HG03520 (cell line): Measurements from ENCODE around the gene COPZ2.
"Not testable (repeated sequence)": the region's sequence is repeated elsewhere in the genome, so short reads cannot be mapped to it uniquely, and the experiment has no call there.

ENCODE experiments used
- ATAC-seq: cut with Tn5 transposase; IDR thresholded peaks from one replicate; pipeline ENCODE4 v1.9.1; 2021; ENCODE audit warnings: mild to moderate bottlenecking, moderate library complexity; ENCODE audit not compliant: unreplicated experiment

Gene COPZ2

GRCh38 chr17:48056246-48056745, 18.7 kb upstream of the COPZ2 start:
- ATAC-seq, result no peak

- no peak for ATAC-seq
These were observed 18.1 kb upstream of the COPZ2 start for GRCh38 chr17:48055531-48056245.

- no peak for ATAC-seq
These were observed 16.9 kb upstream of the COPZ2 start for GRCh38 chr17:48054238-48055185.

GRCh38 chr17:48053758-48054237, 16.2 kb upstream of the COPZ2 start:
- no peak for ATAC-seq

DNA sequence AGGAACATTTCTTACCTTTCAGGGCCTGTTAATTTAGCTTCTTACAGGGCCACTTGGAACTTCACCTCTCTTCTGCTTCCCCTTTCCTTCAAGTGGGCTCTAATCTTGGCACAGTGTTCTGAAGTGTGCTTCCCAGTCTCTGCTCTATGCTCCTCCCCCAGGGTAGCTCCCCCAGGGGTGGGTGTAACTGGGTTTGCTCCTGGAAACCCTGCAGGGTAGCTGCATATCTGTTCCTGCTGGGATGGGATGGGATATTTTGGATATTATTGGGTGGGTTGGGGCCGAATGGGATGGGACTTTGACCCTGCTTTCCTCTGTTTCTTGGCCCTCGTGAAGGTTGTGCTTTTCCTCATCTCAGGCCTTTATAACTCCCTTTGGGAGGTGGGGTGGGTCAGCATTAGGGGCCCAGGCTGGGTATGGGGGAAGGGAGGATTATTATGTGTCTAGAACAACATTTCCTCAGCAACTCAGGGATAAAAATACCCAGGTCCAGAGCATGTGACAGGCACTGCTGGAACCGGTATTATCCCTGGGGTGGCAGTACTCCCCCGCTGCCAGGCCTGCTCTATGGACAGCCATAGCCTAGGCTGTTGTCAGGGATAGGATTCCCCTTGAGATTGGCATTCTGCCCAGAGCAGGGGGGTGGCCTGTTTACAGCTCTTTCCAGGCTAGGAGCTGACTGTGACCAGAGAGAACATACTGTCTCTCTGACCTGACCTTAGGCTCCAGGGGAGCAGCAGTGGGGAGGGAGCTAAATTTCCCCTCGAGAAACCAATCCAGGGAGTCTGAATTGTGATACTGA, 15.6 kb upstream of the COPZ2 start:
- ATAC-seq, result no peak

- ATAC-seq, result no peak
These were observed 14.3 kb upstream of the COPZ2 start for GRCh38 chr17:48051706-48052486.

DNA sequence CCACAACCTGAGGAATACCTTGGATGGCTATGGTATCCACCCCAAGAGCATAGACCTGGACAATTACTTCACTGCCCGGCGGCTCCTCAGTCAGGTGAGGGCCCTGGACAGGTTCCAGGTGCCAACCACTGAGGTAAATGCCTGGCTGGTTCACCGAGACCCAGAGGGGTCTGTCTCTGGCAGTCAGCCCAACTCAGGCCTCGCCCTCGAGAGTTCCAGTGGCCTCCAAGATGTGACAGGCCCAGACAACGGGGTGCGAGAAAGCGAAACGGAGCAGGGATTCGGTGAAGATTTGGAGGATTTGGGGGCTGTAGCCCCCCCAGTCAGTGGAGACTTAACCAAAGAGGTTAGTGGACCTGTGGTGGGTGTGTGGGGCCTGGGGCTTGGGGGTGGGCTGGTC, 13.7 kb upstream of the COPZ2 start:
- ATAC-seq, result no peak

DNA sequence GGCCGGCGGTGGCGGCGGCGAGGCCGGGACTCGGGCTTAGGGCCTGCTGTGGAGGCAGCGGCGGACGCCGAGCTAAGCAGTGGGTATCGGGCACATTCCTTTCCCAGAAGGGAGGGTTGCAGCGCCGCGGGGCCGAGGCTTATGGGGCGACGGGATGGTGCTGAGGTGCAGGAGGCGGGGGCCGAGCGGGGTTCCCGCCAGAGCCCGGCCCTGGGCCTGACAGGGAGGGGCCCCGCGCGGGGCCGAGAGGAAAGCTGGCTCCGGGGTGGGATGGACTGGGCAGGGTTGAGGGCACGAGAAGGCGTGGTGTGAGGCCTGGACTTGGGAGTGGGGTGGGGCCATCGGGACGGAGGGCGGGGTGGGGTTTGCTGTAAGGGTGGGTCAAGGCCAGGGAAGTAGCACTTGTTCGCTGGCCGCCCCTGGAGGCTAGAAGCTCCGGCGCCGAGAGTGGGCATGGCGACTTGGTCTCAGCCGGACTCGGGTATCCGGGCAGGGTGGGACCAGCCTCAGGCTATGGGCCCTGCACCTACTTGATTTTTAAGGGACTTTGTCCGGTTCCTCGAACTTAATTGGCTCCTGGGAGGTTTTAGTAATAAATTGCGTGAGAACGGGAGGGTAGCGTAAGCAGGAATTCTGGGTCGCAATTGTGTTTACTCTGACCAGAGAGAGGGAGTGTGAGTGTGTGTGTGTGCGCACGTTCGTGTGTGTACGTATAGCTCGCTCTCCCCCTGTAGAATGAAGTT, 11.0 kb upstream of the COPZ2 start:
- peak; percentile 31 for ATAC-seq

DNA sequence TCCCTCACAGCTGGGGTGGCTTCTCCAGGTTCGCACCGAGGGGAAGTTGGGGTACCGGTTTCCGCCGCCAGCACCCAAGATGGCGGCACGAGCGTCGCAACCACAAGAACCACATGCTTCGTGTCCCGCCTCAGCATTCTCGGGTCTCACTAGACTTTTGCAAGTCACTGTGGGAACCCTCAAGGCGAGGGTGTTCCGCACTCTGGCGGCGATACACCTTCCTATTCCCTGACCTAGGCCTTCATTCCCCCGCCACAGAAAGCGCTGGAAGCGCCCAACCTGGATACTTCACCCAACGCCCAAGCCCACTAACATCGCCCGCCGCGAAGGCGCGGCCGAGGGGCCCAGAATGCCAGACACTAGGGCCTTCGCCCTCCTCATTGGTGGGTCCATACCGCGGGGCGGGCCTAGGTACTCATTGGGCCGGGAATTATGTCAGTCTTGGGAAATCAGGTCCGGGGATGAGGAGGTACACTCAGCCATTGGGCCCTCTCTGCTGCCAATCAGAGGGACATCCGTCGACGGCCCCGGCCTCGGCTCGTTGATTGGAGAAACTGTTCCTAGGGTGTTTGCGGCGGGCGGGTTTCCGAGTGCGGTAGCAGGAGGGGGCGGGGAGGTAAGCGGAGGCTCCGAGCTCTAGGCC, 10.3 kb upstream of the COPZ2 start, which contains the start of gene NFE2L1:
Gene NFE2L1, plus strand, starts transcription at position 619 of the 643 bp plus-strand sequence. CDS start 2,760 bp downstream, outside the sequence.
- ATAC-seq, result peak; percentile 86

DNA sequence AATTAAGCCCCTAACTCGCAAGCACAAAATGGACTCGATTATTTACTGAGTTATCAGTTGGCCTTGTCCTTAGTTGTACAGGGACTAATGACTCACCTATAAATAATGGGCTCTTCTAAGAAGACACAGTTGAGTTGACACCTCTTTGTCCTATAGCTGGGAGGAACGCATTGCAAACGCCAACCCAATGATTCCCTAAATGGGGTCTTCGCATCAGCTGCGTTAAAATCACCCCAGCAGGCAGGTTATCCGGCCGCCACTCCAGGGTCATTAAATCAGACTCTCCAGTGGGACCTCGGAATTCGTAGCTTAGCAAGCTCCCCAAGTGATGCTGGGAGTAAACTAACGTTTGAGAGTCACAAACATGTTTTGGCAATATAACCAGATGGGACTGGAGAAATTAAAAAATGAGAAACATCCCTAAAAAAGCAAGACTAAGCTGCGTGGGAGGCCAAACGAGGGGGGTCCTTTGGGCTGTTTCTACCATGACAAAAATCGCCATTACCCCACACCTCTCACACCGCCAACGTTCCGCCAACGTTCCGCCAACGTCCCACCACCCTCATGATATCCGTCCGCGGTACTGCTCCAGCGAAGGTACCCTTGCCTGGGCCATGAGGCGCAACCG, 9.6 kb upstream of the COPZ2 start:
- ATAC-seq, result no peak

DNA sequence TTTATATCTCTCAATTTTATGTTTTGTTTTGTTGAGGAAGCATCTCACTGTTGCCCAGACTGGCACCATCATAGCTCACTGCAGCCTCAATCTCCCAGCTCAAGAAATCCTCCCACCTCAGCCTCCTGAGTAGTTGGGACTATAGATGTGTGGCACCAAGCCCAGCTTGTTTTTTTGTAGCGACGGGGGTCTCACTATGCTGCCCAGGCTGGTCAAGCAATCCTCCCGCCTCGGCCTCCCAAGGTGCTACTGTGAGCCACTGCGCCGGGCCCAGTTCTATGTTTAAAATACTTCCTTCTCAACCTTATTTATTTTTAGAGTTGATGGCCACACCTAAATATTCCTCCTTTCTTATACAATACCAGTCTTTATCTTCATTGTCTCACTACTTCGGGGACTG, 8.7 kb upstream of the COPZ2 start:
- no peak for ATAC-seq

GRCh38 chr17:48045316-48046001, 7.9 kb upstream of the COPZ2 start:
- no peak for ATAC-seq

GRCh38 chr17:48044851-48045250, 7.3 kb upstream of the COPZ2 start:
- ATAC-seq, result no peak

- no peak for ATAC-seq
These were observed 5.6 kb upstream of the COPZ2 start for GRCh38 chr17:48043176-48043575.

DNA sequence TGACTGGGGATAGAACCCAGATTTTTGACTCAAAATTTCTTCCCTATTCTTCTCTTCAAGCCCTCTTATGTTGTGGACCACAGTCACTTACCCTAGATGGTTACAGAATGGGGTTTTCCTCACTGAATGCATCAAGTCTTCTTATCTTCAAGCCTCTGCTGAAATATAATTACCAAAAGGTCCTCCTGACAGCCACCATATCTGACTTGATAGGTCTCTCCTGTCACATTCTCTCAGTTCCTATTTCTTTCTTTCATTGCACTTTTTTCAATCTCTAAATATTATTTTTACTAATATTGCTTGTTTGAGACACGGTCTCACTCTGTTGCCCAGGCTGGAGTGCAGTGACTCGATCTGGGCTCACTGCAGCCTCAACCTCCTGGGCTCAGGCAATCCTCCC, 1.1 kb upstream of the COPZ2 start:
- no peak for ATAC-seq

DNA sequence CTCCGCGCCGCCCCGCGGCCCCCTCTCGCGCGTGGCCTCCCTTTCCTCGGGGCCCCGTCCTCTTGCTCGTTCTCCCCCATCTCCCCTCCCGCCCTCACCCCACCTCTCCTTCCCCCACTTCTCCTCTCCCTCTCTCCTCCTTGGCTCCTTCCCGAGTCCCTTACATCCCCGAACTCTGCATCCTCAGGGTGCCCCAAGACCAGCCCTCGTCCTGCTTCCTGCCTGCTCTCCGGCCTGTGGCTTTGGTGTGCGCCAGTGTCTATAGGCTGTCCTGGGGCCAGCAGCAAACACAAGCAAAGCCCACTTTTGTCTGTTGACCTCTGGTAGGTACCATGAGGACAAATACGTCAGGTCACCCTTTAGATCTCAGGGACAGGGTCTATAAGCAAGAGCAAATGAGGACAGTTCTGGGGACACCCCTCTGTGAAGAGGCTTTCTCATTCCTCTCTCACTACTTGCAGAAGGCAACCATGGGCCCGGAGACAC, 284 bp upstream of the COPZ2 start:
- ATAC-seq, result no peak

DNA sequence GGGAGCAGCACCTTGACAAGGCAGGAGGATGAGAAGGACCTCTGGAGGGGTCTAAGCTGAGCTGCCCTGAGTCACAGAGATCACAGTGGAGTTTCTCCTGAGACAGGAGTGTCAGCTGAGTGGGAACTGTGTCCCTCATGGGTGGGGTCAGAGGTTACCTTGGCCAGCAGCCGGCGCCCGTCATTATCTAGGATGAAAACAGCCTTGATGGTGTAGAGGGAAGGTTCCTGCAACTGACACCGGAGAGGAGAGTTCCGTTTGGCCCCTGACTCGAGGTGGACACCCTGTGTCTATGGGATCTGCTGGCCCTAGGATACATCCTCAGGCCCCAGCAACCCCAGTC, 933 bp downstream of the COPZ2 start:
- no peak for ATAC-seq

DNA sequence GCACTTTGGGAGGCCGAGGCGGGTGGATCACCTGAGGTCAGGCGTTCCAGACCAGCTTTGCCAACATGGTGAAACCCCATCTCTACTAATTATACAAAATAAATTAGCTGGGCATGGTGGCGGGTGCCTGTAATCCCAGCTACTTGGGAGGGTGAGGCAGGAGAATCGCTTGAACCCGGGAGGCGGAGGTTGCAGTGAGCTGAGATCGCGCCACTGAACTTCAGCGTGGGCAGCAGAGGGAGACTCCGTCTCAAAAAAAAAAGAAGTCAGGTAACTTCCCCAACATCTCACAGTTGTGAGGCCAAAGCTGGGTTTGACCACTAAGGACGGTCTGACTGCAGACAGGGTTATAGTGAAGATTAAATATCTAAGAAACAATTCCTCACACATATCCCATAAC, 2.9 kb downstream of the COPZ2 start:
- ATAC-seq, result not testable (repeated sequence)
